T-helper 1 cell treated with Interleukin-12 subunit alpha and Interleukin-12 subunit beta and Interleukin-4 antibody, amounts not matched to agents 30 ng/mL and 1 ng/mL, for 36 hours (primary cell): Measurements from ENCODE around the gene SCYL3. TPM values are rescaled to one million over a fixed set of nuclear protein-coding genes. Genes with fewer than 3 reads are reported as not detected.
"Not testable (repeated sequence)": the region's sequence is repeated elsewhere in the genome, so short reads cannot be mapped to it uniquely, and the experiment has no call there.

Source experiments
- intact Hi-C: fragments of 100-400 bp; cut with micrococcal nuclease; formaldehyde crosslinking; loops from one replicate; pipeline ENCODE4 v1.15.1; 2024
- total RNA-seq: library from RNA; stranded (reverse); gene quantifications from 2 replicates; pipeline ENCODE4 v1.2.3, GENCODE V29; 2022

The SCYL3 gene
- total RNA-seq, 1 donor from 2014 or later, result 17.0 TPM

DNA sequence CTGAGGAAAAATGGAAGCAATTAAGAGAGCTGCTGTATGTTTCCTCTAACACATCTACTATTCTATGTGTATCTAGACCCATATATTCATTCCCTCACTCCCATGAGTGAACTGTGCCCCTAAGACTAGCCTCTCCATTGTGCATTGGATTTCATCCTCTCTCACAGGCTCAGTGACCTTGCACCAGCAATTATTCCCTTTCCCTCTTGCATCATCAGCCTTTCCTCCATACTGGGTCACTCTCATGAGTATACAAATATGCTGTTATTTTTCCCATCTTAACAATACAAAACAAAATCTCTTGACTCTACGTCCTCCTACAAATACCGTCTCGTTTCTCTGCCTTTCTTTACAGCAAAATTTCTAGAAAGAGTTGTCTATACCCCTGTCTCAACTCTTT lies 69.5 kb downstream of the SCYL3 start:
- intact Hi-C loops, result no loop called here

DNA sequence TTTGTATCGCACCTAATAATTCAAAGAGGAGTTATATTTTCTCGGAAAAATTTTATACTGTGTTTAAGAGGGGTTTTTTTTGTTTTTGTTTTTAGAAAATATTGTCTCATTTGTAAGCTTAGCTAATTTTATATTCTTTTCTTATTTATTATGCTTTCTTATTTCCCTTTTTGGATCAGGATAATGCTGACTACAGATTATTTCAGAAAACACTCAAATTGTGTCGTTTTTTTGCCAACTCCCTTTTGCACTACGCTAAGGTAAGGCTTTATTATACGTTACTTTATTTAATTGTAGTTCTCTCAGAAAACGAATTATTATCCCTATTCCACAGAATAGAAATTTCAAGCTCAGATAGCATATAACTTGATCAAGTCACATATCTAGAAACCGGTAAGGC lies 72.2 kb downstream of the SCYL3 start:
- intact Hi-C loops, result no loop called here

DNA sequence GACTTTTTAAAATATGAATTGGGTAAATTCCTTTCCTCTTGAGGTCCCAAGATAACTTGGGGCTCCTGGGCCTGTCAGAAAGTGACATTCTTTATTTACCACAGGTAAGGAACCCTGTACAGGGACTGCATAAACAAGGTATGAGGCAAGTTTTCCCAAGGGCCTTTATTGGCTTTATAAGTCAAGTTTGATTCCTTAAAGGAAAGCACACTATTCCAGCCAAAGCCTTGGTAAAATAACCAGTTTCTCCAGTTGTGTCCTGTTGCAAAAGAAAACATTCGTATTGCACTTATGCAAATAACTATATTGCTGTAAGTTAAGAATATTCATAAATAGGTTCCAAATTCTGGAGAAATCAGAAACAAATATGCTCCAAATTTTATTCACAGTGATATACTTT lies 77.1 kb downstream of the SCYL3 start:
- intact Hi-C loops, result no loop called here

DNA sequence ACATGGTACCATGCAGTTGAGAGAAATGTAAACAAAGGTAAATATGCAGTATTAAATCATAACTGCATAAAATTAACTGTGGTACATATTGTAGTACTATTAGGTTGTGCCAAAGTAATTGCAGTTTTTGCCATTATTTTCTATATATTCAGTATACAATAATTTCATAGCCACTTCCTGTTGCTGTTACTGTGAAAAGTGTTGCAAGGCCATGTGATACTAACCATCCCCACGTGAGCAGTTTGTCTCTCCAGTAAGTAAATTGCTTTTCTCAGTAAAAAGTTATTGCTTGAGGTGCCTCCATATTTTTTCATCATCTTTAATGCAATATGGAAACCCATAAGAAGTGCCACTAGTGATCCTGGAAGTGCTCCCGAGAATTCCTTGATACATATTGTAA lies 79.4 kb downstream of the SCYL3 start:
- intact Hi-C loops, result no loop called here

DNA sequence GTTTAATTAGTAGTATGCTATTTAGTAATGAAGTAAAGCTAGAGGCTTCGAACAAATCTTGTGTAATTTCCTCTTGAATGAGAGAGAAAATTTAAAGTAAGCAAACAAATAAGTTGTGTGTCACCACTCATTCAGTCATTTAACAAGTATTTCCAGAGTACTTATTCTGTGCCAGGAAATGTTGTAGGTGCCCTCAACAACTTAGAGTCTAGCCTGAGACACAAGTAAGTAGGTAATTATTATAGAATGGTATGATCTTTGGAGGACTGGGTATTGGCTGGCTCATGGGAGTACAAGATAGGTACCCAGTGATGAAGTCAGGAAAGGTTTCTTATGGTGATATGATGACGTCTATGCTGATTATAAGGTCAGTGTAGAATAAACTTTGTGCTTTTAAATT lies 81.6 kb downstream of the SCYL3 start:
- intact Hi-C loops, result no loop called here

DNA sequence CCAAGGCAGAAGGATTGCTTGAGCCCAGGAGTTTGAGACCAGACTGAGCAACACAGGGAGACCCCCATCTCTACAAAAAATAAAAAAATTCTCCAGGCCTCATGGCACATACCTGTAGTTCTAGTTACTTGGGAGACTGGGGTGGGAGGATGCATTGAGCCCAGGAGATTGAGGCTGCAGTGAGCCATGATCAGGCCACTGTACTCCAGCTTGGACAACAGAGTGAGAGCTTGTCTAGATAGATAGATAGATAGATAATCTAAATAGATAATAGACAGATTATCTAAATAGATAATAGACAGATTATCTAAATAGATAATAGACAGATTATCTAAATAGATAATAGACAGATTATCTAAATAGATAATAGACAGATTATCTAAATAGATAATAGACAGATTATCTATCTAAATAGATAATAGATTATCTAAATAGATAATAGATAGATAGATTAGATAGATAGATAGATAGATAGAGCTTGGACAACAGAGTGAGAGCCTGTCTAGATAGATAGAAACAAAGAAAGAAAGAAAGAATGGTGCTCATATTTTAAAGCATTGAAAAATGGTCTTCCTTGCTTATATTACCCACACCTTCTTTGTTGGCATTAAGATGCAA lies 82.2 kb downstream of the SCYL3 start:
- intact Hi-C loops, result not testable (repeated sequence)

DNA sequence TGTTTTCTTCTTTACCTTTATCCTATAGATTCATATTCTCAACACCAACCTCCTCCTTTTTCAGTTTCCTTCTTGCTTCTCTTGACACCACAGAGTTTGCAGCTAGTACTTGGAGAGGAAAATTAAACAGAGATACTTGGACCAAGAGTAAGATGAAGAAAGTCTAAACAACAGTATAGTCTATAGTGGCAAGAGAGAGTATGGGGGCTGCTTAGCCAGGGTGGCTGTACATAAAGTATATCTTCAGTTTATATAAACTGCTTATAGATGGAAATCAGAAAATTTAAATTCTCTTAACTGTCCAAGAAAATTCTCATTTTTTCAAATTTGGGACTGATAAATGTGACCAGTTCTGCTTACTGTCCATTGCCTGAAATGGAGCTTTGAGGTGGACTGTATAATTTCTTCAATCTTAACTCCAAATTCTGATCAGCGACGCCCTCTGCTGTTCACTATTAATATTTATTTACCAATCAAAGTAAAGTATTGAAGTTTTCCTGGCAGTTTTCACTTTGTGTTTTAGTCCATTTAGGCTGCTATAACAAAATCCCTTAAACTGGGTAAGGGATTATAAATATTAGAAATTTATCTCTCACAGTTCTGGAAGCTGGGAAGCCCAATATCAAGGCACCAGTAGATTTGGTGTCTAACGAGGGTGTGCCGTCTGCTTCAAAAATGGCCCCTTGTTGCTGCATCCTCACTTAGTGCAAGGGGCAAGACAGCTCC lies 84.2 kb downstream of the SCYL3 start:
- intact Hi-C loops, result loop anchor here (1.0 kb wide), 4 partner anchors 208 to 343 kb away; partner anchors contain the start of gene F5

DNA sequence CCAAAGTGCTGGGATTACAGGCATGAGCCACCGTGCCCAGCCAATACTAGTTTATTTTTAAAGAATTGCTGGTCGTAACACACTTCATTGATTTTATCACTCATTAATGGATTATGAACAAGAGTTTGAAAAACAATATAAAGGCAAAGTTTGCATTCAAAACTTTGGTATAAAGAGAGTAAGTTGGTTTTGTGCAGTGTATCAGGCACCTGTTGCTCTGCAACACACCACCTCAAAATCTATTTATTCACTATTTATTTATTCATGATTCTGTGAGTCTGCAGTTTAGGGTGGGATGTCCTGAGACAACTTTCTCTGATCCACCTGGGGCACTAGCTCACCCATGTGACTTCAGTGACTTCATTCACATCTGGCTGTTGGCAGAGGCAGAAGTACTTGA lies 88.8 kb downstream of the SCYL3 start:
- intact Hi-C loops, result no loop called here

DNA sequence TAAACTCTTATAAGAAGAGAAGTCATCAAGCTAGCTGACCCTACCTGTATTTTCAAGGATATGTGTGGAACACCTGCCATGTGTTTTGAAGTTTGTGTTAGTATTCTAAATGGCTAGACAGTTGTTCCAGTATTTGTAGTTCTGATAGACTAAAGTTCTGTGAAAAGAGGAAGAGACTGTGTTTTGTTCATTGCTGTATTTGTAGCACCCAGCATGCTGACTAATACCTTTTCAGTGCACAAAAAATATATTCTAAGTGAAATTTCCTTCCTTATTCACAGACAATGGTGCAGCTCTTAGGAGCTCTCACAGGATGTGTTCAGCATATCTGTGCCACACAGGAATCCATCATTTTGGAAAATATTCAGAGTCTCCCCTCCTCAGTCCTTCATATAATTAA lies 90.8 kb downstream of the SCYL3 start:
- intact Hi-C loops, result no loop called here

Other genes starting within 250 kb of the SCYL3 start
- 330 and 338 TPM in 2 replicates for gene SELL, start 182.3 kb downstream of the SCYL3 start, total RNA-seq
- not detected in 2 replicates for gene SELE, start 159.8 kb downstream of the SCYL3 start, total RNA-seq
- gene METTL18, start 99.0 kb downstream of the SCYL3 start, total RNA-seq, result 11.8 and 12.1 TPM in 2 replicates
- 26.0 and 26.8 TPM in 2 replicates for gene KIFAP3, start 180.8 kb upstream of the SCYL3 start, total RNA-seq